HEK293 (cell line): Measurements from ENCODE around the gene GPAM.

Experiments used
- GLI4 ChIP-seq: fragments of 450-650 bp; formaldehyde crosslinking; IDR thresholded peaks from 2 replicates; pipeline ENCODE4 v1.5.1; 2016; ENCODE audit warnings: missing biosample characterization, missing genetic modification characterization
- KLF10 ChIP-seq: fragments of 450-650 bp; IDR thresholded peaks from 2 replicates; pipeline ENCODE4 v1.5.1; 2018; ENCODE audit warnings: missing biosample characterization, mild to moderate bottlenecking, missing genetic modification characterization
- ZBTB20 ChIP-seq: fragments of 450-650 bp; formaldehyde crosslinking; IDR thresholded peaks from 2 replicates; pipeline ENCODE4 v1.5.1; 2016; ENCODE audit warnings: missing biosample characterization, missing genetic modification characterization
- ZNF202 ChIP-seq: fragments of 450-650 bp; formaldehyde crosslinking; IDR thresholded peaks from 2 replicates; pipeline ENCODE4 v1.5.1; 2016; ENCODE audit warnings: missing biosample characterization, missing genetic modification characterization, borderline replicate concordance
- ZNF366 ChIP-seq: fragments of 450-650 bp; formaldehyde crosslinking; conservative IDR thresholded peaks from 2 replicates; pipeline ENCODE4 v1.5.1; 2016; ENCODE audit warnings: missing biosample characterization, missing genetic modification characterization
- ZNF501 ChIP-seq: fragments of 450-650 bp; formaldehyde crosslinking; IDR thresholded peaks from 2 replicates; pipeline ENCODE4 v1.5.1; 2016; ENCODE audit warnings: missing biosample characterization, missing genetic modification characterization
- ZNF639 ChIP-seq: fragments of 450-650 bp; formaldehyde crosslinking; IDR thresholded peaks from 2 replicates; pipeline ENCODE4 v1.5.1; 2016; ENCODE audit warnings: missing biosample characterization, missing genetic modification characterization

GRCh38 chr10:112124866-112125265, 58.7 kb downstream of the GPAM start:
- TF ChIP-seq GLI4 (tag by site-specific recombination), result no peak
- TF ChIP-seq ZNF639, result no peak
- TF ChIP-seq KLF10, result no peak
- TF ChIP-seq ZBTB20, result no peak
- TF ChIP-seq ZNF501 (tag by site-specific recombination), result no peak
- TF ChIP-seq ZNF366 (tag by site-specific recombination), result no peak
- TF ChIP-seq ZNF202 (tag by site-specific recombination), result no peak
